GM19025 (cell line): ENCODE measurements around the gene QPRT.
"Not testable (repeated sequence)": the region's sequence is repeated elsewhere in the genome, so short reads cannot be mapped to it uniquely, and the experiment has no call there.

Experiments used
- ATAC-seq: cut with Tn5 transposase; IDR thresholded peaks from one replicate; pipeline ENCODE4 v1.9.1; 2021; ENCODE audit warnings: mild to moderate bottlenecking, low read depth, moderate library complexity; ENCODE audit not compliant: unreplicated experiment

Gene QPRT

DNA sequence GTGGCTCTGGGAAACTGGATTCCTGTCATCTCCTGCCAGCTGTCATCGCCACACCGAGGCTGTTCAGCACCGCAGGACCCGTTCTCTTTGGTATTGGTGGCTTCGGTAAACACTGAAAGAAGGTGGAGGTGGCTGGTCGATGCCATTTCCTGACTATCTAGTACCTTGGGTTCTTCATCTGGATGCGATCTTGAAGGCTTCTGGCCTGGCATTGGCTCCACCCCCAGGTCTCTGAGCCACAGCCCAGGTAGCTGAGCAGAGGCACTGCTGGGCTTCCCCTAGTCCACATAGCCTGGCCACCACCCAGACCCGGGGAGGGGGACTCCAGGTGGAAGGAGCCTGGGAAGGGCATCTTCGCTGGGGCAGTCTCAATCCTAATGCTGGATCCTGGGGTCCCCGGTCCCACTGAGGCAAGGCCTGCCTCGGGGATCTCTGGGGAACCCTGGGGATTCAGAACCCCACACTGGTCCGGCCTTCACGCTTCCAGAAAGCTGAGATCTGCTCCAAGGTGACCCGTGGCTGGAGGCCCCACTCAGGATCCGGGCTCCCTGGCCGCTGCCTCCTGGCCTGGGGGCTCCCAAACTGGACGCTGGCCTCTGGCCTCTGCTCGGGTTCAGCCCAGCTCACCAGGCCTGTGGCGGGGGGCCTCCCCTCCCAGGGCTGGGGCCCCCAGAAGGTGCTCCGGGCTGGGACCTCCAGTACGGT, 65.0 kb downstream of the QPRT start:
- ATAC-seq, result no peak

DNA sequence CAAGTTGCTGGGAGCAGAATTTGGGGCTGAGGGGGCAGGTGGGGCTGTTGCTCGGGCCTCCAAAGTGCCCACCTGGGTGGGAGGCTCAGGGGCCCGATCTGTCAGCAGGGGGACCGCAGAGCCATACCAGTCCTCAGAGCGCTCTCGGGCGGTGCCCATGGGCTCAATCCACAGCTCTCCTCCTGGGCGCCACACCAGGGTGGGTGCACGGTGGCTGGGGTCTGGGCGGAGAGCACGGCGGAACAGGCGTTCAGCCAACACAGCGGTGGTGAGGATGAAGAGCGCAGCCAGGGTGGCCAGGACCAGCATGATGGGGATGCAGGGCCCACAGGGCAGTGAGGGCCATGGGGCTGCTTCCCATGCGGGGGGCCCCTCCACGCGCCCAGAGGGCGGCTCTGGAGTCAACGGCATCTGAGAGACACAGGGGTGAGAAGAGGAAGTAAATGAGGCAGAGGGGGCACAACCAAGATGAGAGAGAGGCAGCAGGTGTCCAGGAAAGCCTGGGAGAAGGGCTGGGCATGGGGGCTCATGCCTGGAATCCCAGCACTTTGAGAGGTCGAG, 65.6 kb downstream of the QPRT start:
- no peak for ATAC-seq

DNA sequence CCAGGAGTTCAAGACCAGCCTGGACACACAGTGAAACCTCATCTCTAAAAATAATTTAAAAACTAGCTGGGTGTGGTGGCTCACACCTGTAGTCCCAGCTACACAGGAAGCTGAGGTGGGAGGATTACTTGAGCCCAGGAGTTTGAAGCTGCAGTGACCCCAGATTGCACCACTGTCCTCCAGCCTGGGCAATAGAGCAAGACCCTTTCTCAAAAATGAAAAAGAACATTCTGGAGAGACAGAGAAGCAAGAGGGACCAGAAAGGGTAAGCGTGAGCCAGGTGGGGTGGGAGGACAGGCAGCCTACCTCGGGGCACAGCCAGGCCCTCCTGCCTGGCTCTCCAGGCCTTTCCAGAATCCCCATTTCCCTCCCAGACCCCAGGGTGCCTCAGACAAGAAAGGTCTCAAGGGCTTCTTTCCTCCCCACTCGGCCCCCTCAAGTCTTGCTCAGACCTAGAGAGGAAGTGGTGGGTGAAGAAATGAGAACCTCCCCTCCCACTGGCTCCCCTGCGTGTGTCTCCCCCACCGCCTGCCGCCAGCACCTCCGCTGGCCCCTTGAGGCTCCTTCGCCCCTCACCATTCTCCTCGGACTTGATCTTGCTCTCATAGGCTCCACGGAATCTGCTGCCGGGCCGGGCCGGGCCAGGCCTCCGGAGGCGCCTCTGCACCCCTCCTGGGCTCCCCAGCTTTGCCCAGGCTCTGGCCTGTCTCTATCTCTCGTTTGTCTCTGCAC, 66.3 kb downstream of the QPRT start:
- peak; percentile 32 for ATAC-seq

DNA sequence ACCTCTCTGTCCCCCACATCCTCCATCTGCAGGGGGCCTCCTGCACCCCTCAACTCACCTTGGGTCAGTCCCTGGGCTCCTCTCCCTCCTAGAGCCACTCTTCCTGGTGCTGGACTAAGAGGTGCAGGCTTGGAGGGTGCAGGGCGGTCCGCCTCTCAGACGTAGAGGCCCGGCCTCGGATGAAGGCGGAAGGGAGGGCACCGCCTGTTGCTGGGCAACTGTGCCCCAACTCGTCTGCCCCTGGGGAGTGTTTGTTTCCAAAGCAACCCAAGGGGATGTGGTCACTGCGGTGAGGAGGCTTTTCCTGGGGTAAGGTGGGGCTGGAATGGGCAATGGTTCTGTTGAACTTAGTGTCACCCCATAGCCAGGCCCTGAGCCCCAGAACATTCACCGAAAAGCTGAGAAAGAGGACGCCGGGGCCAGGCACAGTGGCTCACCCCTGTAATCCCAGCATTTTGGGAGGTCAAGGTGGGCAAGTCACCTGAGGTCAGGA, 66.9 kb downstream of the QPRT start, which contains the start of gene C16orf54:
Gene C16orf54 (minus strand): TSS at position 138 of the 493 bp plus-strand sequence. CDS start 1,039 bp downstream, outside the sequence.
- ATAC-seq, result peak; percentile 70

DNA sequence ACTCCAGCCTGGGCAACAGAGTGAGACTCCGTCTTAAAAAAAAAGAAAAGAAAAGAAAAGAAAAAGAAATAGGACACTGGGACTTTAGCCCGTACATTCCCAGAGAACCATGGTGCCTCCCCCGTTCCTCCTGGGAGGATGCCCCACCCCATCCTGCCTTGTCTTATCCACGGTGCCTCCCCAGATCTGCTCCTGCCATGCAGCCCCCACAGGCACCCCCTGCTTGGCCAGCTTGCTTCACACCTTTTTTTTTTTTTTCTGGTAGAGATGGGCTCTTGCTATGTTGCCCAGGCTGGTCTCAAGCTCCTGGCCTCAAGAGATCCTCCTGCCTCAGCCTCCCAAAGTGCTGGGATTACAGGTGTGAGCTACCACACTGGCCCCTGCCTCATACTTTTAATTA, 67.5 kb downstream of the QPRT start:
- not testable (repeated sequence) for ATAC-seq
